ENCODE measurements around the gene C8G. TPM values are rescaled to one million over a fixed set of nuclear protein-coding genes. Genes with fewer than 3 reads are reported as not detected.

Gene C8G
- total and polyA plus RNA-seq, 2 donors: 1.0 to 1.2 TPM

GRCh38 chr9:136910901-136911245 lies 34.2 kb upstream of the C8G start:
- no peak for DNase-seq (ENCODE audit: extremely low spot score)

GRCh38 chr9:136913701-136914438 lies 31.2 kb upstream of the C8G start:
- Histone ChIP-seq H3K36me3 (ENCODE audit: insufficient read depth) (peaks cover 2% of the 10 kb centered on the region), H3K27ac (ENCODE audit: low read depth) (no peak overlapping the region), H3K4me1 (ENCODE audit: insufficient read depth) (no peaks in the 10 kb centered on the region), H3K4me3 (ENCODE audit: low read depth, low read length) (no peak overlapping the region)
- WGBS: 91% methylated on average over 17 of the region's 17 CpGs
- no peak for DNase-seq (ENCODE audit: extremely low spot score)

More at GRCh38 chr9:136910901-136911245, 34.2 kb upstream of the C8G start:
- peaks cover 2% of the 10 kb centered on the region for H3K36me3 ChIP-seq (ENCODE audit: insufficient read depth)
- no peak overlapping the region for H3K27ac ChIP-seq (ENCODE audit: low read depth)
- no peak overlapping the region for H3K4me3 ChIP-seq (ENCODE audit: low read depth, low read length)
- 91% methylated on average over 12 of the region's 12 CpGs for WGBS
- no peaks in the 10 kb centered on the region for H3K4me1 ChIP-seq (ENCODE audit: insufficient read depth)

- 89% methylated on average over 21 of the region's 21 CpGs for WGBS
- no peak for DNase-seq (ENCODE audit: extremely low spot score)
- H3K36me3 ChIP-seq (ENCODE audit: insufficient read depth): no peaks in the 10 kb centered on the region
- H3K4me1 ChIP-seq (ENCODE audit: insufficient read depth): no peaks in the 10 kb centered on the region
- no peak overlapping the region for H3K4me3 ChIP-seq (ENCODE audit: low read depth, low read length)
- H3K27ac ChIP-seq (ENCODE audit: low read depth): no peak overlapping the region
These were observed 29.3 kb upstream of the C8G start for GRCh38 chr9:136915632-136916329.

GRCh38 chr9:136916330-136917184 lies 28.5 kb upstream of the C8G start:
- DNase-seq (ENCODE audit: extremely low spot score): no peak
- no peak overlapping the region for H3K27ac ChIP-seq (ENCODE audit: low read depth)
- no peaks in the 10 kb centered on the region for H3K4me1 ChIP-seq (ENCODE audit: insufficient read depth)
- WGBS: 93% methylated on average over 32 of the region's 32 CpGs
- no peak overlapping the region for H3K4me3 ChIP-seq (ENCODE audit: low read depth, low read length)
- H3K36me3 ChIP-seq (ENCODE audit: insufficient read depth): no peaks in the 10 kb centered on the region

- no peak overlapping the region for H3K4me3 ChIP-seq (ENCODE audit: low read depth, low read length)
These were observed 27.1 kb upstream of the C8G start for GRCh38 chr9:136917902-136918301.

GRCh38 chr9:136920069-136920468 lies 25.0 kb upstream of the C8G start:
- H3K36me3 ChIP-seq (ENCODE audit: insufficient read depth): no peaks in the 10 kb centered on the region
- 98% methylated on average over 15 of the region's 15 CpGs for WGBS
- DNase-seq (ENCODE audit: extremely low spot score): no peak
- no peak overlapping the region for H3K27ac ChIP-seq (ENCODE audit: low read depth)
- no peaks in the 10 kb centered on the region for H3K4me1 ChIP-seq (ENCODE audit: insufficient read depth)
- no peak overlapping the region for H3K4me3 ChIP-seq (ENCODE audit: low read depth, low read length)

More at GRCh38 chr9:136917902-136918301, 27.1 kb upstream of the C8G start:
- H3K27ac ChIP-seq (ENCODE audit: low read depth): no peak overlapping the region
- H3K36me3 ChIP-seq (ENCODE audit: insufficient read depth): no peaks in the 10 kb centered on the region
- no peak for DNase-seq (ENCODE audit: extremely low spot score)
- H3K4me1 ChIP-seq (ENCODE audit: insufficient read depth): no peaks in the 10 kb centered on the region
- WGBS: 90% methylated on average over 11 of the region's 11 CpGs

GRCh38 chr9:136920734-136921231 lies 24.3 kb upstream of the C8G start:
- Histone ChIP-seq H3K4me3 (ENCODE audit: low read depth, low read length) (no peak overlapping the region), H3K36me3 (ENCODE audit: insufficient read depth) (no peaks in the 10 kb centered on the region), H3K4me1 (ENCODE audit: insufficient read depth) (no peaks in the 10 kb centered on the region), H3K27ac (ENCODE audit: low read depth) (no peak overlapping the region)
- no peak for DNase-seq (ENCODE audit: extremely low spot score)
- WGBS: 97% methylated on average over 14 of the region's 14 CpGs

- no peaks in the 10 kb centered on the region for H3K4me1 ChIP-seq (ENCODE audit: insufficient read depth)
- DNase-seq (ENCODE audit: extremely low spot score): no peak
- 86% methylated on average over 11 of the region's 11 CpGs for WGBS
- no peak overlapping the region for H3K4me3 ChIP-seq (ENCODE audit: low read depth, low read length)
- H3K36me3 ChIP-seq (ENCODE audit: insufficient read depth): no peaks in the 10 kb centered on the region
- no peak overlapping the region for H3K27ac ChIP-seq (ENCODE audit: low read depth)
These were observed 23.7 kb upstream of the C8G start for GRCh38 chr9:136921307-136921706.

GRCh38 chr9:136921718-136922117 lies 23.3 kb upstream of the C8G start:
- Histone ChIP-seq H3K4me1 (ENCODE audit: insufficient read depth) (no peaks in the 10 kb centered on the region), H3K4me3 (ENCODE audit: low read depth, low read length) (no peak overlapping the region), H3K27ac (ENCODE audit: low read depth) (no peak overlapping the region), H3K36me3 (ENCODE audit: insufficient read depth) (no peaks in the 10 kb centered on the region)
- WGBS: 77% methylated on average over 10 of the region's 10 CpGs
- DNase-seq (ENCODE audit: extremely low spot score): no peak

GRCh38 chr9:136922540-136922939 lies 22.5 kb upstream of the C8G start:
- H3K36me3 ChIP-seq (ENCODE audit: insufficient read depth): no peaks in the 10 kb centered on the region
- DNase-seq (ENCODE audit: extremely low spot score): no peak
- no peaks in the 10 kb centered on the region for H3K4me1 ChIP-seq (ENCODE audit: insufficient read depth)
- H3K4me3 ChIP-seq (ENCODE audit: low read depth, low read length): no peak overlapping the region
- H3K27ac ChIP-seq (ENCODE audit: low read depth): no peak overlapping the region
- 91% methylated on average over 19 of the region's 19 CpGs for WGBS

GRCh38 chr9:136923881-136924280 lies 21.2 kb upstream of the C8G start:
- Histone ChIP-seq H3K27ac (ENCODE audit: low read depth) (no peak overlapping the region), H3K36me3 (ENCODE audit: insufficient read depth) (no peaks in the 10 kb centered on the region), H3K4me3 (ENCODE audit: low read depth, low read length) (no peak overlapping the region), H3K4me1 (ENCODE audit: insufficient read depth) (no peaks in the 10 kb centered on the region)
- DNase-seq (ENCODE audit: extremely low spot score): no peak
- WGBS: 96% methylated on average over 19 of the region's 19 CpGs

- no peaks in the 10 kb centered on the region for H3K4me1 ChIP-seq (ENCODE audit: insufficient read depth)
- H3K27ac ChIP-seq (ENCODE audit: low read depth): no peak overlapping the region
- WGBS: 80% methylated on average over 33 of the region's 33 CpGs
- H3K4me3 ChIP-seq (ENCODE audit: low read depth, low read length): no peak overlapping the region
- no peaks in the 10 kb centered on the region for H3K36me3 ChIP-seq (ENCODE audit: insufficient read depth)
- no peak for DNase-seq (ENCODE audit: extremely low spot score)
These were observed 19.5 kb upstream of the C8G start for GRCh38 chr9:136925414-136926153.

GRCh38 chr9:136926154-136926704 lies 18.8 kb upstream of the C8G start:
- Histone ChIP-seq H3K36me3 (ENCODE audit: insufficient read depth) (no peaks in the 10 kb centered on the region), H3K4me1 (ENCODE audit: insufficient read depth) (no peaks in the 10 kb centered on the region), H3K4me3 (ENCODE audit: low read depth, low read length) (no peak overlapping the region), H3K27ac (ENCODE audit: low read depth) (no peak overlapping the region)
- DNase-seq (ENCODE audit: extremely low spot score): no peak
- WGBS: 85% methylated on average over 9 of the region's 9 CpGs
